Measurements from ENCODE around the gene RHBG. TPM values are rescaled to one million over a fixed set of nuclear protein-coding genes. Genes with fewer than 3 reads are reported as not detected.

The RHBG gene
- polyA plus RNA-seq, 3 donors = 0.08 TPM; not detected in 2

DNA sequence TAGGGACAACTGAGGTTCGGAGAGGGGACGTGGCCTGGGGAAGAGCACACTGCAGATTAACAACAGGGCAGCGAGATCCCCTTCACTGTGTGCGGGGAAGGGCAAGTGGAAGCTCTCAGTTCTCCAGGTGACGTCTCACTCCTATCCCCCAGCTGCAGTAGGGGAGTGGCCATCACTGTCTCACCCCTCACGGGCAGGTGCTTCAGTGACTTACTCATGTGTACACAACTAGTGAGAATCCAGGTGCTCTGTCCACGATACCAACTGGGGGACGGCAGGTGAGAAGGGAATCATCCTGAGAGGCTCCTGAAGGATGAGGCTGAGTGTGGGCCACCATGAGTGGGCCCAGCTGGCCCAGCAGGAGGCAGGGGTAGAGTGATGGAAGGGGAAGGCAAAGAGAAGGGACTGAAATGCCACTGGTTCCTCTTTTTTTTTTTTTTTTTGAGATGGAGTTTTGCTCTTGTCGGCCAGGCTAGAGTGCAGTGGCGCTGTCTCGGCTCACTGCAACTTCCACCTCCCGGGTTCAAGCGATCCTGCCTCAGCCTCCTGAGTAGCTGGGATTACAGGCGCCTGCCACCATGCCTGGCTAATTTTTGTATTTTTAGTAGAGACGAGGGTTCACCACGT, 25.9 kb downstream of the RHBG start:
- 69 to 78% (median 74%) methylated on average over 16 of the region's 16 CpGs for WGBS, 3 donors
- no peak overlapping the region for H3K27ac ChIP-seq (ENCODE audit: low read depth, low read length)

GRCh38 chr1:156399355-156400125, 30.5 kb downstream of the RHBG start:
- 78 to 82% (median 79%) methylated on average over 10 of the region's 10 CpGs for WGBS, 3 donors
- H3K27ac ChIP-seq (ENCODE audit: low read depth, low read length) = no peak overlapping the region

GRCh38 chr1:156400191-156400935, 31.4 kb downstream of the RHBG start:
- 68 to 80% (median 73%) methylated on average over 19 to 25 of the region's 25 CpGs for WGBS, 3 donors
- no peak overlapping the region for H3K27ac ChIP-seq (ENCODE audit: low read depth, low read length)

DNA sequence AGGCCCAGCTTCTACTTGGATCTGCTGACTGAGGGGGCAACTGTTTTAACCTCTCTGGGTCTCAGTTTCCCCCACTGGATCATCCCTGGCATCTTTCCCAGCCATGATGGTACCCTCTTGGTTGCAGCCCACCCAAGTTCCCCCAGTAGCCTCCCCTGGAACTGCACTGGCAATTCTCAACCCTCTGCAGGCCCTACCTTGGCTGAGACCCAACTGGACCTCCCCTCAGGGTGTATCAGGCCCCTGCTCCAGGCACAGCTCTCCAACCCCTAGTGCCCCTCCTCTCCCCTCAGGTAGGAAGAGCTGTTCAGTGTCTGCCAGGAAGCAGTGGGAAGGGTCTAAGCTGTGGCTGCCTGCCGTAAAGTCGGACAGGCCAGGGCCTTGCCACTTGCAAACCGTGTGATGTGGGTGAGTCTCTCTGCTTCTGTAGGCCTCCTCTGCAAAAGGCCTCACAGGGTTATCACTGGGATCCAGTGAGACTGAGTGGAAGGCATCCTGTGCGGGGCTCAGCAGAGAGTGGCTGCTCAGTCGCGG, 32.1 kb downstream of the RHBG start:
- 74 to 81% (median 74%) methylated on average over 6 of the region's 6 CpGs for WGBS, 3 donors

DNA sequence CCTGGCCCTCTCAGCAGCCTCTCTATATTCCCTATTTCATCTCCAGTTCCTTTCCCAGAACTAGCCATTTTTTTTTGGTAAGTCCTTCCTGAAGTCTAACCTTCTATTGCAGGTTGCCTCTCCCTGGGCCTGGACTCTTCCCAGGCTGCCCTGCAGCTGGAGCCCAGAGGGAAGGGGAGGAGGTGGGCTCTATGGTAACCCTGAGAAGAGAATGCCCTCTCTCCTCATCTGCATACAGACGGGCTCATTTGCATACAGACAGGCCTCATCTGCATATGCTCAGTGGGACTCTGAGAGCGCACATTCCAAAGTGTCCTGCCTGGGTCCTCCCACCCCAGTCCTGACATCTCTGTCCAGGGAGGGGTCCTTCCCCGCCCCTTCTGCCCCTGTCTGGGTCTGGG, 32.7 kb downstream of the RHBG start:
- H3K27ac ChIP-seq (ENCODE audit: low read depth, low read length) = no peak overlapping the region
- 49 to 79% (median 55%) methylated on average over 3 of the region's 3 CpGs for WGBS, 3 donors

More for the DNA sequence above, 32.1 kb downstream of the RHBG start:
- no peak overlapping the region for H3K27ac ChIP-seq (ENCODE audit: low read depth, low read length)

- WGBS, 3 donors = 40 to 45% (median 45%) methylated on average over 8 of the region's 8 CpGs
Measured at GRCh38 chr1:156402331-156403020, 33.5 kb downstream of the RHBG start.

GRCh38 chr1:156405670-156406069, 36.7 kb downstream of the RHBG start:
- H3K27ac ChIP-seq (ENCODE audit: low read depth, low read length) = no peak overlapping the region
- 42 to 67% (median 59%) methylated on average over 5 of the region's 5 CpGs for WGBS, 3 donors

More at GRCh38 chr1:156402331-156403020, 33.5 kb downstream of the RHBG start:
- no peak overlapping the region for H3K27ac ChIP-seq (ENCODE audit: low read depth, low read length)

- WGBS, 3 donors = 39 to 65% (median 42%) methylated on average over 6 of the region's 6 CpGs
- no peak overlapping the region for H3K27ac ChIP-seq (ENCODE audit: low read depth, low read length)
Measured at GRCh38 chr1:156406251-156406650, 37.2 kb downstream of the RHBG start.

DNA sequence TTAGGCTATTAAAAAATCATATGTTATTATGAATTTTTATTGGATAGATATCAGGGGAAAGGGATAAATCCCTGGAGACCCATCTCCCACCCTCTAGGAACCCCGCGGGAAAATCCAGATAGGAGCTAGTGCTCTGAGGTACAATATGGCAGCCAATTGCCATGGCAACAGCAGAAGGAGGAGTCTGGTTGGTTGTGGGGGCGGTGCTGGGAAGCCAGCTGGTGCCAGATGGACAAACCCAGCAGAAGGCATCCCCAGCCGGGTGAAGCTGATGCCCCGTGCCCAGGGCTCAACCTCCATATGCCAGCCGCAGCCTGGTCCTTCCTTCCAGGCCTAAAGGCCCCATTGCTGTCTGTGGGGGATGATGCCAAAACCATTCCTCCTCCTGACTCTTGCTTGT, 38.3 kb downstream of the RHBG start:
- 68 to 81% (median 79%) methylated on average over 6 of the region's 6 CpGs for WGBS, 3 donors
- H3K27ac ChIP-seq (ENCODE audit: low read depth, low read length) = no peak overlapping the region

GRCh38 chr1:156407760-156408159, 38.7 kb downstream of the RHBG start:
- WGBS, 3 donors = 74 to 80% (median 75%) methylated on average over 10 of the region's 10 CpGs

GRCh38 chr1:156409439-156409838, 40.4 kb downstream of the RHBG start:
- H3K27ac ChIP-seq (ENCODE audit: low read depth, low read length) = no peak overlapping the region
- 75 to 91% (median 90%) methylated on average over 5 to 7 of the region's 7 CpGs for WGBS, 3 donors

More at GRCh38 chr1:156407760-156408159, 38.7 kb downstream of the RHBG start:
- H3K27ac ChIP-seq (ENCODE audit: low read depth, low read length) = no peak overlapping the region

DNA sequence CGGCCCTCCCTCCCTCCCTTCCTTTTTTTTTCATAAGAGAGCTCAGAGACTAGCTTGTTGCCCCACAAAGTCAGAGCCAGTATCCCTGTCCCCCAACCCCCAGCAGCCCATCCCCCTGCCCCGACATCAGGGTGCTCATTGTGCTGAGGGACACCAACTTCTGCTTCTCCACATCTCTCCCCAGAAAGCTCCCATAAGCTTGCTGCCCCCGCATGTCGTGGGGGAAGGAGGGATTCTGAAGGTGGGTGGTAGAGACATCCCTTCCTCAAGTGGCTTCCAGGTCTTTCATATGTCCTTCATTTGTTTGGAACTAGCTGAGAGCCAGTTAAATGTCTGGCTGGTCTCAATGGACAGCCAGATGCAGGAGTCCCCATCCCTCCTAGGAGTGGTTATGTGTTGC, 41.2 kb downstream of the RHBG start:
- 77 to 81% (median 80%) methylated on average over 4 of the region's 4 CpGs for WGBS, 3 donors
- H3K27ac ChIP-seq (ENCODE audit: low read depth, low read length) = no peak overlapping the region

GRCh38 chr1:156410740-156411139, 41.7 kb downstream of the RHBG start:
- 69 to 84% (median 83%) methylated on average over 8 of the region's 8 CpGs for WGBS, 3 donors
- H3K27ac ChIP-seq (ENCODE audit: low read depth, low read length) = no peak overlapping the region

- no peak overlapping the region for H3K27ac ChIP-seq (ENCODE audit: low read depth, low read length)
- WGBS, 3 donors = 71 to 83% (median 83%) methylated on average over 10 of the region's 10 CpGs
Measured at GRCh38 chr1:156412653-156413321, 43.8 kb downstream of the RHBG start.

GRCh38 chr1:156413391-156414246, 44.6 kb downstream of the RHBG start:
- no peak overlapping the region for H3K27ac ChIP-seq (ENCODE audit: low read depth, low read length)
- WGBS, 3 donors = 58 to 71% (median 66%) methylated on average over 10 of the region's 10 CpGs

DNA sequence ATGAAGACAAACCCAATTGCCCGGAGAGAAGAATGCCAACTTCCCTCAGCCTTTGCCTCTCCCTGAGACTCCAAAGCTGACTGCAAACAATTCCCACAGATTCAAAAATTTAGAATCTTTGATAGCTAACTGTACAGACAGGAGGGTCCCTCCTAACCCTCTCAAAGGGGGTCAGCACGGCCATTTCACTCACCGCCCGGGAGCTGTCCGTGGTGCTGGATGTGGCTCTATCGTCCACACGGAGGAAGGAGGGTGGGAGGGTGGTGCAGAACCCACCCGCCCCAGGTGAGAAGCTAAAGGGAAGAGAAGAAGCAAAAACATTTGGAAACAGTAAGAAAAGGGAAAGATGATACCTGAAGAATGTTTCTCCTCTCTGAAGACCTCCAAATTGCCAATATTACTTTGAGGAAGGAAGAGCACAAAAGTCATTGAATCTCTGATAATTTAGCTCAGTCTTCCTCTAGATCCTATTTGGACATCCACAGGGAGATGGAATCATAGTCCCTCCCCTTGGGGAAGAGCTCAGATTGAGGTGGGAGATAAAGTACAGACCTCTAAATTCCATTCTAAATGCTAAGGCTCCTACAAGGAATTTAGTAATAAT, 45.6 kb downstream of the RHBG start:
- no peak overlapping the region for H3K27ac ChIP-seq (ENCODE audit: low read depth, low read length)
- 14 to 18% (median 18%) methylated on average over 8 of the region's 8 CpGs for WGBS, 3 donors

- WGBS, 3 donors = 34 to 48% (median 39%) methylated on average over 1 of the region's 1 CpG
- H3K27ac ChIP-seq (ENCODE audit: low read depth, low read length) = no peak overlapping the region
Measured at GRCh38 chr1:156416993-156417392, 48.0 kb downstream of the RHBG start.

All from adipose tissue (tissue), 3 donors.